SK-N-SH (cell line): Measurements from ENCODE around the gene MAU2. TPM values are rescaled to one million over a fixed set of nuclear protein-coding genes. Genes with fewer than 3 reads are reported as not detected.

Experiments used
- CTCF ChIA-PET: fragments of 300-600, 350-600 bp; formaldehyde crosslinking; extraction: SDS; loops from one replicate; lab custom pipeline; 2021; lab: Yijun Ruan, JAX
- POLR2A ChIA-PET: fragments of 350-600 bp; sonication (Branson Sonifier 250); formaldehyde crosslinking; extraction: SDS; loops from one replicate; lab custom pipeline; 2020; ENCODE audit warnings: antibody characterized with exemption, inconsistent platforms; lab: Yijun Ruan, JAX
- DNase-seq: peaks from one replicate; pipeline ENCODE4 v3.0.0; 2012
- H2AFZ ChIP-seq: fragments of 200-600 bp; sonication (generic); 2 replicates; pipeline ENCODE4 v1.8.1; 2016; ENCODE audit warnings: antibody characterized with exemption, mild to moderate bottlenecking, low read depth
- H3F3A ChIP-seq: fragments of 200-600 bp; sonication (generic); replicated peaks from 2 replicates; pipeline ENCODE3; 2016; ENCODE audit warnings: antibody characterized with exemption, mild to moderate bottlenecking; ENCODE audit not compliant: insufficient read depth
- H3K27ac ChIP-seq, 2 experiments: fragments of 200-500 bp in 1 of 2; fragments of 200-600 bp in 1 of 2; sonication (Bioruptor generic) in 1 of 2; sonication (generic), shearing (Covaris generic) in 1 of 2; 2 replicates each; pipeline versions ENCODE4 v1.5.1 to v1.6.1; 2014 to 2016; ENCODE audit warnings: low read depth in 2 of 2, inconsistent platforms in 1 of 2, low read length in 1 of 2, mild to moderate bottlenecking in 1 of 2, mixed read lengths in 1 of 2
- H3K27me3 ChIP-seq: fragments of 200-600 bp; sonication (generic), shearing (Covaris generic); 2 replicates; pipeline ENCODE4 v1.6.1; 2016; ENCODE audit warnings: mixed run types; ENCODE audit not compliant: insufficient read depth
- H3K36me3 ChIP-seq, 2 experiments: fragments of 200-500 bp in 1 of 2; fragments of 200-600 bp in 1 of 2; sonication (Bioruptor generic) in 1 of 2; sonication (generic) in 1 of 2; replicated peaks in 1 of 2; 2 replicates each; pipeline versions ENCODE3 to v1.5.1; 2014 to 2016; ENCODE audit warnings: low read length in 1 of 2, mild to moderate bottlenecking in 1 of 2; ENCODE audit not compliant: insufficient read depth in 2 of 2, control insufficient read depth in 1 of 2
- H3K4me1 ChIP-seq, 2 experiments: fragments of 200-500 bp in 1 of 2; fragments of 200-600 bp in 1 of 2; sonication (Bioruptor generic) in 1 of 2; sonication (generic), shearing (Covaris generic) in 1 of 2; 2 replicates each; pipeline versions ENCODE4 v1.5.1 to v1.6.1; 2014 to 2016; ENCODE audit warnings: low read depth in 1 of 2, low read length in 1 of 2, mixed run types in 1 of 2; ENCODE audit not compliant: insufficient read depth in 2 of 2, control insufficient read depth in 1 of 2
- H3K4me2 ChIP-seq: fragments of 200-600 bp; sonication (generic), shearing (Covaris generic); 2 replicates; pipeline ENCODE4 v1.6.1; 2017; ENCODE audit warnings: mixed run types
- H3K4me3 ChIP-seq, 2 experiments: fragments of 200-500 bp in 1 of 2; fragments of 200-600 bp in 1 of 2; sonication (Bioruptor generic) in 1 of 2; sonication (generic), shearing (Covaris generic) in 1 of 2; 2 replicates each; pipeline versions ENCODE4 v1.5.1 to v1.8.1; 2014 to 2016; ENCODE audit warnings: low read depth in 2 of 2, inconsistent platforms in 1 of 2, low read length in 1 of 2, mild to moderate bottlenecking in 1 of 2, mixed read lengths in 1 of 2, moderate library complexity in 1 of 2
- H3K79me2 ChIP-seq: fragments of 200-600 bp; sonication (generic); 2 replicates; pipeline ENCODE4 v1.8.1; 2017; ENCODE audit warnings: mild to moderate bottlenecking; ENCODE audit not compliant: insufficient read depth
- H3K9ac ChIP-seq: fragments of 200-600 bp; sonication (generic); 2 replicates; pipeline ENCODE4 v1.6.1; 2017; ENCODE audit warnings: mixed run types
- H3K9me2 ChIP-seq: fragments of 200-600 bp; sonication (generic); 2 replicates; pipeline ENCODE4 v1.6.1; 2017; ENCODE audit warnings: mixed run types
- H3K9me3 ChIP-seq: fragments of 200-600 bp; sonication (generic); 2 replicates; pipeline ENCODE4 v1.6.1; 2017; ENCODE audit warnings: mixed run types, mild to moderate bottlenecking, moderate library complexity
- H4K20me1 ChIP-seq: fragments of 200-600 bp; sonication (generic); 2 replicates; pipeline ENCODE4 v1.6.1; 2017; ENCODE audit warnings: mild to moderate bottlenecking, mixed run types; ENCODE audit not compliant: insufficient read depth
- CHD2 ChIP-seq: fragments of 150-350 bp; IDR thresholded peaks from 2 replicates; pipeline ENCODE4 v1.6.1; 2018; ENCODE audit warnings: low read length; ENCODE audit not compliant: partially characterized antibody
- FOSL2 ChIP-seq: IDR thresholded peaks from 2 replicates; pipeline ENCODE4 v1.4.0; 2012; ENCODE audit warnings: low read depth, mild to moderate bottlenecking, moderate library complexity, borderline replicate concordance
- FOXM1 ChIP-seq: IDR thresholded peaks from 2 replicates; pipeline ENCODE4 v1.4.0; 2012; ENCODE audit warnings: low read depth, mild to moderate bottlenecking
- MXI1 ChIP-seq: IDR thresholded peaks from 2 replicates; pipeline ENCODE4 v1.6.1; 2012; ENCODE audit warnings: mild to moderate bottlenecking, low read depth, low read length, improper control_type of control experiment
- POLR2AphosphoS5 ChIP-seq: IDR thresholded peaks from 2 replicates; pipeline ENCODE4 v1.6.1; 2012; ENCODE audit warnings: low read depth, low read length
- RCOR1 ChIP-seq: fragments of 150-350 bp; IDR thresholded peaks from 2 replicates; pipeline ENCODE4 v1.6.1; 2017; ENCODE audit warnings: antibody characterized with exemption, low read length
- REST ChIP-seq: IDR thresholded peaks from 2 replicates; pipeline ENCODE4 v1.6.1; 2012; ENCODE audit warnings: mild to moderate bottlenecking, low read depth, low read length, moderate library complexity
- TEAD4 ChIP-seq: IDR thresholded peaks from 2 replicates; pipeline ENCODE4 v1.4.0; 2012; ENCODE audit warnings: mild to moderate bottlenecking, borderline replicate concordance; ENCODE audit not compliant: insufficient read depth
- YY1 ChIP-seq: IDR thresholded peaks from 2 replicates; pipeline ENCODE4 v1.4.0; 2012; ENCODE audit warnings: low read depth, mild to moderate bottlenecking
- WGBS: methylation state at CpG from one replicate; pipeline ENCODE4 v1.1.6; 2017; ENCODE audit warnings: low lambda C conversion rate; 5-methylcytosine and 5-hydroxymethylcytosine counted together
- polyA plus RNA-seq, 3 experiments: library from polyadenylated mRNA; depleted of rRNA; stranded (reverse); fragments of >200 nt; gene quantifications; 2 replicates each; pipeline ENCODE4 v1.2.3, GENCODE V29; 2012
- TF ChIP-seq, protein P1 (sequence below): IDR thresholded peaks from 2 replicates; pipeline ENCODE4 v1.4.0; 2012; ENCODE audit warnings: low read depth, borderline replicate concordance
- TF ChIP-seq, protein P2 (sequence below): IDR thresholded peaks from 2 replicates; pipeline ENCODE4; 2012
- TF ChIP-seq, protein P3 (sequence below): fragments of 150-350 bp; IDR thresholded peaks from 2 replicates; pipeline ENCODE4 v1.6.1; 2016; ENCODE audit warnings: mild to moderate bottlenecking, low read depth, low read length

MAU2 gene
- polyA plus RNA-seq, 1 of the 3 experiments (the other 2 are of a cell fraction) = 17.6 TPM

DNA sequence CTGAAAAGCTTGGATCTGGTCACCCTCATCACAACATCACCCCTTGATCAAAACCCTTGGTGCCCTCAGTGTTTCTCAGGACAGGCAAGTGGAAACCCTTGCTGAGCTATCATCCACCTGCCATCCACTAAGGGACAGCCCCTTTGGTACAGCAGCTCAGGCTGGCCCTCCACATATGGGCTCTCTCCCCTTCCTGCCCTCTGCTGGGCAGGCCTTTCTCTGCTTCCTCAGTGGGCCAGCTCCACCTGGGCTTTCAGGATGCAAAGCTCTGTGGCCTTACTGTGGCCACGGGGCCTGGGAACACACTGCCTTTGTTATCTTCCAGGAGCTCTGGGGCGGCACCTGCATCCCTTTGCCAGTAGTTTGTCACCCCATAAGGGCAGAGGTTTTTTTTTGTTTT, 5.2 kb upstream of the MAU2 start:
- H3K79me2 ChIP-seq = peaks cover 45% of the 10 kb centered on the region
- H3K4me2 ChIP-seq = no peak overlapping the region
- ChIA-PET POLR2A (interaction anchor here (0.7 kb wide), 1 partner anchor 16 kb away, joined by 3 read pairs; no protein-coding TSS in a partner anchor), CTCF (interaction anchor here (1.0 to 1.3 kb wide), 2 partner anchors 28 to 168 kb away, joined by 4 to 5 read pairs; no protein-coding TSS in a partner anchor)
- no peaks in the 10 kb centered on the region for H3K9me3 ChIP-seq
- TF ChIP-seq POLR2AphosphoS5 (no peak), CHD2 (no peak), TEAD4 (no peak), REST (no peak), RCOR1 (no peak), YY1 (no peak), FOSL2 (no peak), MXI1 (no peak), FOXM1 (no peak)
- TF ChIP-seq, protein P1, sequence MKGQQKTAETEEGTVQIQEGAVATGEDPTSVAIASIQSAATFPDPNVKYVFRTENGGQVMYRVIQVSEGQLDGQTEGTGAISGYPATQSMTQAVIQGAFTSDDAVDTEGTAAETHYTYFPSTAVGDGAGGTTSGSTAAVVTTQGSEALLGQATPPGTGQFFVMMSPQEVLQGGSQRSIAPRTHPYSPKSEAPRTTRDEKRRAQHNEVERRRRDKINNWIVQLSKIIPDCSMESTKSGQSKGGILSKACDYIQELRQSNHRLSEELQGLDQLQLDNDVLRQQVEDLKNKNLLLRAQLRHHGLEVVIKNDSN = no peak
- TF ChIP-seq, protein P2, sequence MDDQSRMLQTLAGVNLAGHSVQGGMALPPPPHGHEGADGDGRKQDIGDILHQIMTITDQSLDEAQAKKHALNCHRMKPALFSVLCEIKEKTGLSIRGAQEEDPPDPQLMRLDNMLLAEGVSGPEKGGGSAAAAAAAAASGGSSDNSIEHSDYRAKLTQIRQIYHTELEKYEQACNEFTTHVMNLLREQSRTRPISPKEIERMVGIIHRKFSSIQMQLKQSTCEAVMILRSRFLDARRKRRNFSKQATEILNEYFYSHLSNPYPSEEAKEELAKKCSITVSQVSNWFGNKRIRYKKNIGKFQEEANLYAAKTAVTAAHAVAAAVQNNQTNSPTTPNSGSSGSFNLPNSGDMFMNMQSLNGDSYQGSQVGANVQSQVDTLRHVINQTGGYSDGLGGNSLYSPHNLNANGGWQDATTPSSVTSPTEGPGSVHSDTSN = no peak
- TF ChIP-seq, protein P3, sequence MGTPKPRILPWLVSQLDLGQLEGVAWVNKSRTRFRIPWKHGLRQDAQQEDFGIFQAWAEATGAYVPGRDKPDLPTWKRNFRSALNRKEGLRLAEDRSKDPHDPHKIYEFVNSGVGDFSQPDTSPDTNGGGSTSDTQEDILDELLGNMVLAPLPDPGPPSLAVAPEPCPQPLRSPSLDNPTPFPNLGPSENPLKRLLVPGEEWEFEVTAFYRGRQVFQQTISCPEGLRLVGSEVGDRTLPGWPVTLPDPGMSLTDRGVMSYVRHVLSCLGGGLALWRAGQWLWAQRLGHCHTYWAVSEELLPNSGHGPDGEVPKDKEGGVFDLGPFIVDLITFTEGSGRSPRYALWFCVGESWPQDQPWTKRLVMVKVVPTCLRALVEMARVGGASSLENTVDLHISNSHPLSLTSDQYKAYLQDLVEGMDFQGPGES = no peak
- no peak overlapping the region for H3K27ac ChIP-seq
- peaks cover 10 to 17% of the 10 kb centered on the region in 2 experiments for H3K36me3 ChIP-seq
- H3K27me3 ChIP-seq = no peaks in the 10 kb centered on the region
- no peak overlapping the region for H3K9ac ChIP-seq
- WGBS = 95% methylated on average over 2 of the region's 2 CpGs
- H3K4me3 ChIP-seq = no peak overlapping the region
- no peaks in the 10 kb centered on the region for H3F3A ChIP-seq
- peaks cover 5 to 8% of the 10 kb centered on the region in 2 experiments; a peak in 1 of 4 replicates for H3K4me1 ChIP-seq
- H4K20me1 ChIP-seq = no peaks in the 10 kb centered on the region
- no peaks in the 10 kb centered on the region for H3K9me2 ChIP-seq
- DNase-seq = no peak
- H2AFZ ChIP-seq = no peak overlapping the region
